HG03378 (cell line): ENCODE measurements around the gene SIRT2.
"Not testable (repeated sequence)": the region's sequence is repeated elsewhere in the genome, so short reads cannot be mapped to it uniquely, and the experiment has no call there.

Experiments used
- ATAC-seq: cut with Tn5 transposase; IDR thresholded peaks from one replicate; pipeline ENCODE4 v1.9.1; 2021; ENCODE audit warnings: mild to moderate bottlenecking, moderate library complexity; ENCODE audit not compliant: unreplicated experiment

SIRT2 gene

DNA sequence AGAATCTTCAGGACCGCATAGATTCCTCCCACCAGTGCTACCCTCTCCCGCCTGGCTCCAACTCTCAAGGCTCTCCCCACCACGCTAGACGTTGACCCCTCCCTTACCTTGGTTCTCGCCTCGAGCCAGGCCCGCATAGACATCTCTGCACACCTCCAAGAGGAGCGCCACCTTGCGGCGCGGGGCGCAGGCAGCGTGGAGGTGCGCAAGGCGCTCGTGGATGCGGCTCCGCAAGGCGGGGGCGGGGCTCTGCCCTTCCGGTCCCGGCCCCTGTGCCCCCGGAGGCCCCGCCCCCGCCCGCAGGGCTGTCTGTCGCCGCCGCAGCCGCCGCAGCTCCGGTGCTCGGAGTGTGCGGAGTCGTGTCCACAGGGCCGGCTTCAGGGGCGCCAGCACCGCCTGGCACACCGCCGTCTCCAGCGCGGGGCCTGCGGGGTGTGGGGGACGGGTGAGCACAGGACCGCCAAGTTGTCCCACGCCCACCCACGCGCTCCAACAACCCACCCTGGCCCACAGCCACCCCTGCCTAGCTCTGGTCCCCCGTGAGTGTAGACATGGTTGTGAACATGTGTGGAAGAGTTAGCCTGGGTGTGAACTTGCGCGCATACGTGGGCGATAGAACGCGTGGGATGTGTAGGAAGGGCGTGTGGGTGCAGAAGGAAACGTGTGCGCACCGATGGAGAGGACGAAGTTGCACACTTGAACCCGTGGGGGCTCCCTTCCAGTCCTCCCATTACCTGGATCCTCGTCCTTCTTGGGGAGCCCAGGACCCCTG lies 29.4 kb downstream of the SIRT2 start:
- peak; percentile 56 for ATAC-seq

DNA sequence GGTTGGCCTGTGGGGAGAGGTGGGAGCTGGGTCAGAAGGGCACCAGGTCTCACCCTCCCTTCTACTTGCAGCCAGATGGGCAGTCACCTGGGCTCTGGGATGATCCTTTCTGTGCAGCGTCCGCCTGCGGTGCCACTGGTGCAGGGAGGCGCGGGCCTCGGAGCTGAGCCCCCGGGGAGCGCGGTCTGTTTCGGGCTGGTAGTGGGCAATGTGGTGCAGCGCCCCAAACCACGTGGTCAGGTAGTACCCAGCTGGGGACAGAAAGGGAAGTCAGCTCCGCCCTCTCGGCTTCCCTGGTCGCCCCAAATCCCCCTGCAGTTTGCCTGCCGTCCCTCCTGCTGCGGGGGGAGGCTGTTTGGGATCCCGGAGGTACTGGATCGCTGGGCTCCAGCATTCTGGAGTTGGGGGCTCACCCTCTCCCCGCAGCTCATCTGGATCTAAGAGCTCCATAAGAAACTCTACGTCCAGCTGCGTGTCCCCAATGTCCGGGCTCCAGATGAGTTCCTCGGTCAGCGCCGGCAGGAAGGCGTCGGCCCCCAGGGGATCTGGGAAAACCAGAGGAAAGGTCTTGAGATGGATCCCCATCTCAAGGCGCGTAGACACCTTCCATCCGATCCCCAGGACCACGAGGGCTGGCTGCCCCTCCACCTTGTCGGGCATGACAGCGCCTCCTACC lies 30.1 kb downstream of the SIRT2 start:
- ATAC-seq: no peak

DNA sequence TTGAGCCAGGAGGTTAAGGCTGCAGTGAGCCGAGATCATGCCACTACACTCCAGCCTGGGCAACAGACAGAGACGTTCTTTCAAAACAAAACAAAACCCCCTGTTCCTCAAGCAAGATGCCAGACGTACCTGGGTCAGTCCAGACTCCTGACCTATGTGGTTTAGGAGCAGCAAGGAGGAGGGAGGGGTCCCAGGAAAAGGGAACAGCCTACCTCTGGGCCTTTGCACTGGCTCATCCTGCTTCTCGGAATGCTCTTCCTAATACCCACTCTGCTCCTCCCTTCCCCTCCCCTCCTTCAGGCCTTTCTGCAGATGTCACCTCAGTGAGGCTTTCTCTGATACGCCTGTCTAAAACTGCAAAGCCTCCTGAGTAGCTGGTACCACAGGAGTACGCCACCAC lies 30.9 kb downstream of the SIRT2 start:
- ATAC-seq: no peak

DNA sequence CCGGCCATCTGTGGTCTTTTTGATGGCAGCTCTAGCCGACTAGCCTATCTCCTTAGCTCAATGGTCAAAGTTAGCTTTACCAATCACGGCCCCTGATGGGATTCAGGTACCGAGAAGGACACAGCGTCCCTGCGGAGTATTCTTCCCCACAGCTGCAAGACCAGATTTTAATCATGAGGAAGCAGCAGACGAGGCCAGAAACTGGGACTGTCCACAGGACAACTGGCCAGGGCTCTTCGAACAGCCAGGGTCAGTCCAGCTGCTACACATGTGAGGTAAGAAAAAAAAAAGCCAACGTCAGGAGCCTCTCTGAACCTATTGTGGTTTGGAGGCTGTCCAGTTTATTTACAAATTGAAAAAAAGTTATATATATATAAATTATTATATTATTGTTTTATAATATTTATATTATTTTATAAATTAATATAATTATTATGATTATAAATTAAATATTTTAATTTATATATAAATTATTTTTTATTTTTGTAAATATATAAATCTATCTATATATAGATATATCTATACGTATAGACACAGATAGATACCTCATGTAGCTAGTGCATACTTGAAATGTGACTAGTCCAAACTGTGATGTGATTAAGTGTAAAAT lies 32.1 kb downstream of the SIRT2 start:
- no peak for ATAC-seq

DNA sequence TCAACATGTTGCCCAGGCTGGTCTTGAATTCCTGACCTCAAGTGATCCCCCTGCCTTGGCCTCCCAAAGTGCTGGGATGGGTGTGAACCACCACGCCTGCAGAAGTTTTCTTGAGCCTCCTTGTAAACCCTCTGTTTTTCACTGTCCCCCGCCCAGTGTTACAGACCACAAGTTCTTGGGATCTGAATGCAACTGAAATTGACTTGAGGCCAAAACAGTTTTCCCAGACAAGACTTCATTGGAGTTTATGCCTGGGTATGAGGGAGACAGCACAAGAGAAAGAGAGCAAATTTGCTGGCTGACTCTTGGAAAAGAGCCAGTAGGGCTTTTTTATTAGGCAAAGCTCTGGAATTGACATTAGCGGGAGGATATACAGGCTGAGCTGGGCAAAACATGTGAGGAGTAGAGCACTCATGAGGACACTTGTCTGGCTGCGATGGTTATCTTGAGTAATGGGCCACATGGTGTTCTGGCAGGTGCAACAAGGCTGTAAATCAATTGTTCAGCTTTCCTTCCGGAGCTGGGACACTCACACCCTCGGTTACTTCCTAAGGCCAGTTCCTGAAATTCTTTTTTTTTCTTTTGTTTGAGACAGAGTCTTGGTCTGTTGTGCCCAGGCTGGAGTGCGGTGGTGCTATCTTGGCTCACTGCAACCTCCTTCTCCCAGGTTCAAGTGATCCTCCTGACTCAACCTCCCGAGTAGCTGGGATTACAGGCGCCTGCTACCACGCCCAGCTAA lies 36.9 kb downstream of the SIRT2 start:
- ATAC-seq: no peak

DNA sequence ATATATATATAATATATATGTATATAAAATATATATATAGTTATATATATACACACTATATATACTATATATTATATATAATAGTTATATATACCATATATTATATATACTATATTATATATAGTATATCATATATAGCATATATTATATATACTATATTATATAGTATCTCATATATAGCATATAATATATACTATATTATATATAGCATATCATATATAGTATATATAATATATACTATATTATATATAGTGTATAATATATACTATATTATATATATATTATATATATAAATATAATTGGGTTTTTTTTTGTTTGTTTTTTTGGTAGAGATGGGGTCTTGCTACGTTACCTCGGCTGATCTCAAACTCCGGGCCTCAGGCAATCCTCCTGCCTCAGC lies 38.0 kb downstream of the SIRT2 start:
- no peak for ATAC-seq

DNA sequence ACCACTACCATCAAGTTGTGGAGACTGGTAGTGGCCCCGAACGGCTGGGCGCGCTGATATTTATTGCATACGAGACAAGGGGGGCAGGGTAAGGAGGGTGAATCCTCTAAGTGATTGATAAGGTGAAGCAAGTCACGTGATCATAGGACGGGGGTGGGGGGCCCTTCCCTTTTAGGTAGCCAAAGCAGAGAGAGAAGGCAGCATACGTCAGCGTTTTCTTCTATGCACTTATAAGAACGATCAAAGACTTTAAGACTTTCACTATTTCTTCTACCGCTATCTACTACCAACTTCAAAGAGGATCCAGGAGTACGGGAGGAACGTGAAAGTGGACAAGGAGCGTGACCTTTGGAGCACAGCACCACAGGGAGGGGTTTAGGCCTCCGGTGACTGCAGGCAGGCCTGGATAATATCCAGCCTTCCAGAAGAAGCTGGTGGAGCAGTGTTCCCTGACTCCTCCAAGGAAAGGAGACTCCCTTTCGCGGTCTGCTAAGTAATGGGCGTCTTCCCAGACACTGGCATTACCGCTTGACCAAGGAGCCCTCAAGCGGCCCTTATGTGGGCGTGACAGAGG lies 39.7 kb downstream of the SIRT2 start:
- not testable (repeated sequence) for ATAC-seq

DNA sequence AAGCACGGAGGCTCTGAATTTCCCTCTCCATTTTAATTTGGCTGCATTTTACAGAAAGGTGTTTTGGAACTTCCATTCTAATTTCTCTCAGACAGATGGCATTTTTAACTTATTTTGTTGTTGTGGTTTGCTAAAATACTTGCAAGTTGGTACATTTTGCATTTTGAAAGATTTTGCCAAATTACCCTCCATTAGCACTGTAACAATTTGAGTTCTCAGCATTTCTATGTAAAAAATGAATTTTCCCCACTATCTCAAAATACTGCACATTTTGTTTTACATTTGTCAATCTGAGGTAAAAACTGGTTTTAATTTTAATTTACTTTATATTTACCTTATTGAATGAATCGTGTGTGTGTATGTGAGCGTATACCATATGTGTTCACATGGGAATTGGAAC lies 42.6 kb downstream of the SIRT2 start:
- no peak for ATAC-seq

DNA sequence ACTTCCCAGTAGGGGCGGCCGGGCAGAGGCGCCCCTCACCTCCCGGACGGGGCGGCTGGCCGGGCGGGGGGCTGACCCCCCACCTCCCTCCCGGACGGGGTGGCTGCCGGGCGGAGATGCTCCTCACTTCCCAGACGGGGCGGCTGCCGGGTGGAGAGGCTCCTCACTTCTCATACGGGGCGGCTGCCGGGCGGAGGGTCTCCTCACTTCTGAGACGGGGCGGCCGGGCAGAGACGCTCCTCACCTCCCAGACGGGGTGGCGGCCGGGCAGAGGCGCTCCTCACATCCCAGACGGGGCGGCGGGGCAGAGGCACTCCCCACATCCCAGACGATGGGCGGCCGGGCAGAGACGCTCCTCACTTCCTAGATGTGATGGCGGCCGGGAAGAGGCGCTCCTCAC lies 43.7 kb downstream of the SIRT2 start:
- not testable (repeated sequence) for ATAC-seq

DNA sequence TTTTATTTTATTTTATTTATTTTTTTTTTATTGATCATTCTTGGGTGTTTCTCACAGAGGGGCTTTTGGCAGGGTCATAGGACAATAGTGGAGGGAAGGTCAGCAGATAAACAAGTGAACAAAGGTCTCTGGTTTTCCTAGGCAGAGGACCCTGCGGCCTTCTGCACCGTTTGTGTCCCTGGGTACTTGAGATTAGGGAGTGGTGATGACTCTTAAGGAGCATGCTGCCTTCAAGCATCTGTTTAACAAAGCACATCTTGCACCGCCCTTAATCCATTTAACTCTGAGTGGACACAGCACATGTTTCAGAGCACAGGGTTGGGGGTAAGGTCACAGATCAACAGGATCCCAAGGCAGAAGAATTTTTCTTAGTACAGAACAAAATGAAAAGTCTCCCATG lies 44.5 kb downstream of the SIRT2 start:
- not testable (repeated sequence) for ATAC-seq

DNA sequence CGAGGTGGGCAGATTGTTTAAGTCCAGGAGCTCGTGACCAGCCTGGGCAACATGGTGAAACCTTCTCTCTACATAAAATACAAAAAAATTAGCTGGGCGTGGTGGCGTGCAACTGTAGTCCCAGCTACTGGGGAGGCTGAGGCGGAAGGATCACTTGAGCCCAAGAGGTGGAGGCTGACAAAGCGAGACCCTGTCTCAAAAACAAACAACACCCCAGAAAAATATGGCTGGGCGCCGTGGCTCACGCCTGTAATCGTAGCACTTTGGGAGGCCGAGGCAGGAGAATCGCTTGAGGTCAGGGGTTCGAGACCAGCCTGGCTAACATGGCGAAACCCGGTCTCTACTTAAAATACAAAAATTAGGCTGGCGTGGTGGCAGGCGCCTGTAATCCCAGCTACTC lies 46.2 kb downstream of the SIRT2 start:
- no peak for ATAC-seq

DNA sequence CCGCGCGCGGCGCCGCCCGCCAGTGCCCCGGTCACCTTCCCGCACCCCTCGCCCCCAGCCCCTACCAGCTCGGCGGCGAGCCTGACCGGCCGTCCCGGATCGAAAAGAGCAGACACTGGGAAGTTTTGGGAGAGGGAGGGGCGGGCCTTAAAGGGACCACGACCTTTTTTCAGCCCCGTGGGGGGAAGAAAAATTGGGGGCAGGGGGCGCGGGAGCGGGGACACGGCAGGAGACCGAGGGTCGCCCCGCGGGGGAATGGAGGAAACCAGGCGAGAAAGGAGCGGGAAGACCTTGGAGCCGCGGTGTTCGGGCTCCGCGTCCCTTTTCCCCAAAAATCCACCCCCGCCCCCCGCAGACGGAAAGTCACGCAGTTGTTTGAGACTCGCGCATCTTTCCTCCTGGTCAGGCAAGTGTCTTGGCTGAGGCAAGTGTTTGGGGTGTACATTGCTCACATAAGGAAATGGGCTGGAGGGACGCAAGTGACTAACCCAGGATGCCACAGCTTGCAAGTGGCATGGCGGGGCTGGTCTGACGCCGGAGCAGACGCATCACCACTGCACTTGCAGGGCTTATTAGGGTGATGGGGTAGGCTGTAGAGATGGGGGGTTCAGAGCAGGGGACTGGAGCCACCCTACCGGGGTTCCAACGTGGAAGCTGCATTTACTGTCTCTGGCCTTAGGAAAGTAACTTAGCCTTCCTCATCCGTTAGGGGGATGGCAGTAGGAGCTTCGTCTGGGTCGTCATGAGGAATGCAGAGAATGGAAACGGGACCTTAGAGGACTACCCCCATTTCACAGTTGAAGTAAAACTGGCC lies 47.0 kb downstream of the SIRT2 start:
- no peak for ATAC-seq

DNA sequence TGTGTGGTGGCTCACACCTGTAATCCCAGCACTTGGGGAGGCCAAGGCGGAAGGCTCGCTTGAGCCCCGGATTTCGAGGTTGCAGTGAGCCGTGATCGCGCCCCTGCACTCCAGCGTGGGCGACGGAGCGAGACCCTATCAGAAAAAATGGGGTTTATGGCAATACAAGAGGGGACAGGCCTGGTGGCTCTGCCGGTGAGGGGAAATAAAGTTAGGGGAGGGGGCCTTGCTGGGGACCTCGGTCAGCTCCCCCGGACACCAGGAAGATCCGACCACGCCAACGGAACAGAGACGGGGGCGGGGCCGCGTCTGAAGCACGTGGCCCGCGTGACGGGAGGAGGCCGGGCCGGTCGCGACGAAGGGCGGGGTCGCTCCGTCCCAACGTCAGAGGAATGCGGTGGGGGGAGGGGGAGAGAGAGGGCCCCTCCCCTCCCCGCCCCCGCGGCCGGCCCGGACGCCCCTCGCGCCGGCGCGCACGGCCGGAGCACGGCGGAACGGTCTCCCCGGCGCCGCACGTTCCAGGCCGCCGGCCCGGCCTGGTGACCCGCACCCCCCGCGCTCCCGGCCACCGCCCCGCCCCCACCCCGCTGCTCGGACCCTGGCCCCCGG lies 47.7 kb downstream of the SIRT2 start:
- ATAC-seq: no peak

DNA sequence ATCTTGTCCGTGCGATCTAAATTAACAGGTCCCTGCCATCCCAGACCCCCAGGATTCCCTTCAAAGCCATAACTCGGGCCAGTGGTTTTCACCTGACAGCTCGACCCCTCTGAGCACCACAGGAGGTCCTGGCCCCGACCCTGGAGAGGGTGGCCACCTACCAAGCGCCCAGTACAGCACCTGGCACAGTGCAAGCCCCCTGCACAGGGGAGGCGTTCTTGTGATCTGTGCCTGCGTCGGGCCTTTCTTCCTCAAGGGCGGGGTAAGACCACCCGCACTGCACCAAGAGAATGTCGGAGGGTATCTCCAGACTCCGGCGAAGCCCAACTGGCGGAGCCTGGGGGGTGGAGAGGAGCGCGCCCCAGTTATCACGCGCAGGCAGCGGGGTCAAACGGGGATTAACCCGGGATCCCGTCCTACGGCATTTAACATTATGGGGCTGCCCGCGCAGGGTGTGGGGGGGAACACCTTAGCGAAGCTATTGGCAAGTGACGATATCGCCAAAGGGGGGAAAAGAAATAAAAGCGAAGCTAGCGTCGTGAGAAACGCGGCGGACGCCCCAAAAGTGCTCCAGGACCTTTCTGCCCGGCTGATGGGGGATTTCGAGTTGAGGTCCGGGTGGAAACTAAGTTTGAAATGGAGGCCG lies 48.3 kb downstream of the SIRT2 start:
- no peak for ATAC-seq

DNA sequence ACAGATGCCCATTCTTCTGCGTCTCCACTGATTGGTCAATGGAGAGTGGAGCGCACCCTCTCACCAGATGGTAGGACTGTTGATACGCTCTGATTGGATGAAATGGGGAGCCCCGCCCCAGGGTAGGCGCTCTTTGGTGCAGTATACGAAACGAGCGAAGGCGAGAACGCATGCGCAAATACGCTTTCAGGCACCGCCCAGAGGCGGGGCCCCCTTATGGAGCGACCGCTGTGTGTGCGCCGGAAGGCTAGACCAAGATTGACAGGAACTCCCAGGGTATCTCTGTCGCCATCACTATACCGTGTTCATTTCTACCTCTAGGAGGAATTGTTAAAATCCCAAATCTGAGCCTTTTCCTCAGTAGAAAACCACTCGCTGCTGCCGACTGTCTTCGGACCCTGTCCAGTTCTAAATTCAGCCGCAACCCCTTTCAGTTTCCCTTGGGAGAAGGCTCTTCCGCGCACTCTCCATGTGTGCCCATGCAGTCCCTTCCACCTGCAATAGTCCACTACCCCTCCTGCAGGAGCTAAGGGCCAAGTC lies 48.9 kb downstream of the SIRT2 start:
- ATAC-seq: peak; percentile 77

DNA sequence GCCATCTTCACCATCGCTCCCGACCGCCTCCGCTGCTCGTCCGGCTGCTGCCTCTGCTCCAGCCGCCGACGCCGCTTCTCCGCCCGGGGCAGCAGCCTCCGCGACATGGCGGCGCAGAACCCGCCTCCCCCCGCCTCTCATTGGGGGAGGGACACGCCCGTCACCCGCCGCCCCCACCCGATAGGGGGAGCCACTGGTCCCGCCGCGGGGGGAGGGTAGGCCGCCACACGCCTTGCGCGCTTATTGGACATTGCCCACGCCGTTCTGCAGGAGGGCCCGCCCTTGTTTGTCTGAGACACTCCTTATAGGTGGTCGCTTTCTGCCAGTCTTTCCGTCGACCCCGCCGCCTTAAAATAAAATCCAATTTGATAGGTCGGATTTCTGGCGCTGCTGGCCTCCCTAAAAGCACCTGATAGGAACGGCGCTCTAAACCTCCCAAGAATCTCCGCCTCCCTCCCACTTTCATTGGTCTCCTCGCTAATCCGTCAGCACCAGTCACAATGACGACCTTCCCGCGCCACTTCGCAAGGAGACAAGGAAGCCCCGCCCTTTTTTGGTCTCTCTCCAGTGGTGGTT lies 49.5 kb downstream of the SIRT2 start, which contains the start of gene HNRNPL:
TSS of gene HNRNPL (minus strand) at position 127 of the 576 bp plus-strand sequence. CDS start at position 107, 20 bp downstream.
- peak; percentile 66 for ATAC-seq

DNA sequence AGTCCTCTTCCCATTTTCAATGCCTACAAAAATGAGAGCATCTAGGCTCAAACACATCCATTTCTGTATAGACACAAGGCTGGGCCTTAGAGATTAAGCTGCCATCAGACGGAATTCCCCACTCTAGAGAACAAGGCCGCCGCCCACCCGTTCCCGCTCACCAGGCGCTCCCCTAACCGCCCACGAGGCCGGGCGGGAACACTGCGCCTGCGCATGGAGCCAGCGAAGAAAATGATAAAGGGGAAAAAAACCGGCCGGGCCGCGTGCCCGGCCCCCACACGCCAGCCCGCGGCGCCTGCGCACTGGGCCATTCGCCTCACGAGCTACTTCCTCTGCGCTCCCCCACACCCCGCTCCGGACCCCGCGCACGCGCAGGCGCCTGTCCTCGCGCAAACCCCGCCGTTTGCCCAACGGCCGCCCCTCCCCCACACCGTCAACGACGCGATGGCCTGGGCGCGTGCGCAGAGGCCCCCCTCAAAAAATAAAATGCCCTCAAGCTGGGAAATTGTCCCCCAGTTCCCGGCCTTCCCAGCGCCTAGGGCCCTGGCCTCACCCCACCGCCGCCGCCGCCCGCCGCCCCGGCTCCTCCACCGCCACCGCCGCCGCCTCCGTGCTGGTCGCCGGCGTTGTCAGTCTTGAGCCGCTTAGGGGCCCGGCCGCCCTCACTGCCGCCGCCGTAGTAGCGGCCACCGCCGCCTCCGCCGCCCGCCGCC lies 50.1 kb downstream of the SIRT2 start:
- ATAC-seq: no peak
